ENCODE results near the gene CELSR1.
"Not testable (repeated sequence)": the region's sequence is repeated elsewhere in the genome, so short reads cannot be mapped to it uniquely, and the experiment has no call there.

The CELSR1 gene

DNA sequence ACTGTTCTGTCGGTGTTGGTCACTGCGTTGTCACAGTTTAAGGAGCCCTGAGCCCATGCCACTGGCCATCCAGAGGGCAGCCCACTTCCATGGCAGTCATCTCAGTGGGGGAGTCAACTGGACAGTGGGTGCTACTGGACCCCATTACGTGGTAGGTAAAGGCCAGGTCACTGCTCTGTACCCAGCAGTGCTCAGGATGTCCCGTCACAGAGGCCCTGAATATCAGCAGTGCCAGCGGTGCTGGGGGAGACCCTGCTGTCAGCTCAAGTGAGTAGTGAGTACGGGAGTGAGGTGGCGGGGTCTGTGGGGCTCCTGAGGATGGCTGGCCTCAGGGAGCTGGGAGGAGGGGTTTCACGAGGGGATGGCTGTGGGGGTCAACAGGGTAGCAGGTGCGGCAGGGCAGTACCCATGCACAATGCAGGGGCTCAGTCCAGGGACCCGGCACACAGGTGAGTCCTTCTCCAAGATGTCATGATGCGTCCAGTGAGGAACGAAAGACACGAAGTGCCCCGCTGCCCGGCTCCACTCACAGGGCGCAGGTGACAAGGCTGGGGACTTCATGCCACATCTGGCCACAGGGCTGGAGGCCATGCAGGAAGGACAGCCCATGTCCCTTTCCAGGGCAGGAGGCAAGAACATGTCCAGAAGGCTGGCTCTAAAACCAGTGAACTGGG, 27.9 kb downstream of the CELSR1 start:
- no peak for DNase-seq

- no peak for DNase-seq
Measured at GRCh38 chr22:46508491-46508999, 28.9 kb downstream of the CELSR1 start.

DNA sequence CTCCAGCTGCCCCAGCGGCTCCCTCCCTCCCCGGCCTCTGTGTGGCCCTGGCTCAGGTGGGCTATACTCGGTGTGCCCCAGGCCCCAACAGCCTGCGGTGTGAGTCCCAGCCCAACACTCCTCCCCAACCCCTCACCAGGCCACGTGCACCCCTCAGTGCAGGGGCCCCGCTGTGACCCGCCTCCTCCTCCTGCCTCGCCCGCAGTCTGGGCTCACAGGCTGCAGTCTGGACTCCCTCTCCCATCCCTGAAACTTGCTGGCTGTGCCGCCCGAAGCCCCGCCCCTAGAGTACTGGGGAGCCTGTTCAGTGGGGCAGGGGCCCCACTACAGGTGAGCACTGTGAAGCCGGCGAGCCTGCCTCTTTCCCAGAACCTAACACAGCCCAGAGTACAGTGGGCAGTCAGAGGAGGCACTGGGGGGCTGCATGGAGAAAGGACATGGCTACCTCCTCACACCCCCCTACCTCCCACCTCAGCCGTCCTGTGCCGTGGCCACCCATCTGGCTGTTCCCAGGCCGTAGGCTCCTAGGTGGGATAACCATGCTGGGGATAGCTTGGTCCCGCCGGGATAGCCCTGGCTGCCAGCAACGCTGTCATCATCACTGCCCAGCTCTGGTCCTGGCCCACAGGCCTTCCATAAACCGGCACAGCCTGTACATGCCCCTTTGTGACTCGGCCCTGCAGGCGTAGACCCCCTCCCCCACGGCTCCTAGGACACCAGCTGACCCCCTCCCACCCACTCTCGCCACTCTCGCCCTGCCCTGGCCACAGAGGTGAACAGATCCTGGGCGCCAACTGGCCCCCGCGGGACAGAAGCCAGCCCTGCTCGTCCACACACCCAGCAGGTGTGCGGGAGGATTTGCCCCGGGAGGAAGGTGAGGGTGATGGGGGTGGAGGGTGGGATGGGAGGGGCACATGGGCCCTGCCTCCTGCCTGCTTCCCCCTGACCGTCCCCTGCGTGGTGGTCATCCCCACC, 29.7 kb downstream of the CELSR1 start:
- DNase-seq = no peak

DNA sequence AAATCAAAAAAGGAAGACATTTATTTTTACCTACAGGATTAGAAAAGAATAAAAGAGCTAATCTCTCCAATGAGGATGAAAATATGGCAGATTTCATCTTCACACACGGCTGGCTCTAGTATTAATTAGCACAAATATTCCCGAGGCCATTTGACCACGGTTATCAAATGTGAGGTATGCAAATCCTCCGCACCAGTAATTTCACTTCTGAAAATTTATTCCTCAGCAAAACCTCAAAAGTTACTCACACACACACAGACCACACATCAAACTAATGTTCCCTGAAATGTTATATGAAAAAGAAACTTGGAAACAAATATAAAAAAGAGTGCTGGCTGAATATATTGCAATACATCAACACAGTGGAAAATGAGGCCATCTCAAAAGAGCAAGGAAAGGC, 32.8 kb downstream of the CELSR1 start:
- no peak for DNase-seq

DNA sequence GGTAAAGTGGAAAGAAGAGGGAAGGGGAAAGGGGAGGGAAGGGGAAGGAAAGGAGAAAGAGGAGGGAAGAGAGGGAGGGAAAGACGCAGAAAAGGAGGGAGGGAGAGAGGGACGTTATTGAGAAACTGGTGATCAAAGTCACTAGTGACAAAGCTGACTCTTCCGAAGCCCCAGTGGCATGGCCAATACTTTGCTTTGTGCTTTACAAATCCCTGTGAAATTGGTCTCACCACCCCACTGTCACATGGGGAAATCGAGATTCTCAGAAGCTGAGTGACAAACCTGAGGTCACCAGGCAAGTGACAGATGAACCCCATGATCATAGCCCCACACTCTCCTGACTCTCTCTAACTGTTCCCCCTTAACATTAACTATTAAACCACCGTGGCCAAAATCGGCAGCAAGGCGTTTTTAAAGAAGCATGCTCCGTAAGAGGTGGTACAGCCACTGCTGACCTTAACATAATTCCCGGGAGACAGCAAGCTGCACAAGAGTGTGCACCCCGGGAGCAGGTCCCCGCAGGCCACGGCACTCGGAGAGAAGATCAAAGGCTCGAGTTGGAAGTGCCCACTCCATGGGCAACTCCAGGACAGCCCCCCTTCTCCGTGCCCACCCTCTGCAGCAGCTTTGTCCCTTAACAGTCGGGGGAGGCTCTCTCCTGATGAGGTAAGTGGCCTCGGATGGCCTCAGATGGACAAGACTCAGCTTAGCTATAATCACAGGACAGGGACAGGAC, 34.8 kb downstream of the CELSR1 start:
- no peak for DNase-seq

DNA sequence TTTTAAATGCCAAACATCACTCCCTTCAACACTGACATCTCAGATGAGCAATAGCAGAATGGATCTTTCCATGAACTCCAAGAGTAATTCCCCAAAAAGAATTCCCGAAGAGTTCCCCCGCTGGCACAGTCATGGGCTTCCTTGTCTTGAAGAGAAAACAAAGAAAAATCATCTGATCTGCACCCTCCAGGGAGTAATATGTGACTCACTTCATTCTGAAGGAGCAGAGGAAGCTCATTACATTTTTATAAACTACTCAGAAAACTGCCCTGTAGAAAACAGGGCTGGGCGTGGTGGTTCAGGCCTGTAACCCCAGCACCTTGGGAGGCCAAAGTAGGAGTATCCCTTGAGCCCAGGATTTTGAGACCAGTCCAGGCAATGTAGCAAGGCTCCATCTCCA, 35.7 kb downstream of the CELSR1 start:
- no peak for DNase-seq

DNA sequence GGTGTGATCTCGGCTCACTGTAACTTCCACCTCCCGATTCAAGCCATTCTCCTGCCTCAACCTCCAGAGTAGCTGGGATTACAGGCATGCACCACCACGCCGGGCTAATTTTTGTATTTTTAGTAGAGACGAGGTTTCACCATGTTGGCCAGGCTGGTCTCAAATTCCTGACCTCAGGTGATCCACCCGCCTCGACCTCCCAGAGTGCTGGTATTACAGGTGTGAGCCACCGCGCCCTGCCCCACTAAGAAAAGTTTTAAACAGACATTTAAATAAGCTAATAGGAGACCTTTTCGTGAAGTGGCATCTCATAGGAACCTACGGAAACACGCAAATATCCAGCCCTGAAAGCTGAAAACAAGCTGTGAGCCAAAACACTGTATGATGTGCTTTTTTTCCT, 36.2 kb downstream of the CELSR1 start:
- not testable (repeated sequence) for DNase-seq

DNA sequence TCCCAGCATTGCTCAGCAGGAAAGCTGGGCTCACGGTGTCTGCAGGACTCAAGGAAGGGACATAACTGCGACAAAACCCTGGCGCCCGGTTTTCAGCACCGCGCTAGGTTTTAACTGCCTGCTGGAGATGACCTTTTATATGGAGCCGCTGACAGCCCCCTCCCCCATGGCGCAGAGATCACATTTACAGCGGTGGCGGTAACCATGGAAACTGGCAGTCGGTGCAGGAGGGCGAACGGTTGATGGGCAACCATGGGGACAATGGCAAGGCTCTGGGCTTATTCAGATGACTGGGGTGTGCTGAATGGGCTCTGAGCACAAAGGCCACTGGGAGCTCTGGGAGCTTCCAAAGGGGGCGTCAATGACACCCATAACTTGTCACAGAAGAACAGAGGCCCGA, 37.2 kb downstream of the CELSR1 start:
- no peak for DNase-seq

DNA sequence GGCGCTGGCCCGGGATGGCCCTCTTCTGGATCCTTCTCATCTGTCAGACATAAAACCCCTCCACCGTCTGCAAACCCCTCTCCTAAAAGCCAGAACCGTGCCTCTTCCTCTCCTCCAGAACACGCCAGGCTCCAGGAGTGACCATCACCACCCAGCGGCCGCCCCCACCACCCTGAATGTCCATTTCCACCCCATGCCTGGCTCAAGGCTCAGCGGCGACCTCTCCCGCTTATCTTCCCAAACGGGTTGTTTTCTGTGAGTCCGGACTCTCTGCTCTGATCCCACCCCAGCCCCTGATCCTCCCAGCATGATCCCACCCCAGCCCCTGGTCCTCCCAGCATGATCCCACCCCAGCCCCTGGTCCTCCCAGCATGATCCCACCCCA, 37.6 kb downstream of the CELSR1 start:
- DNase-seq = no peak

DNA sequence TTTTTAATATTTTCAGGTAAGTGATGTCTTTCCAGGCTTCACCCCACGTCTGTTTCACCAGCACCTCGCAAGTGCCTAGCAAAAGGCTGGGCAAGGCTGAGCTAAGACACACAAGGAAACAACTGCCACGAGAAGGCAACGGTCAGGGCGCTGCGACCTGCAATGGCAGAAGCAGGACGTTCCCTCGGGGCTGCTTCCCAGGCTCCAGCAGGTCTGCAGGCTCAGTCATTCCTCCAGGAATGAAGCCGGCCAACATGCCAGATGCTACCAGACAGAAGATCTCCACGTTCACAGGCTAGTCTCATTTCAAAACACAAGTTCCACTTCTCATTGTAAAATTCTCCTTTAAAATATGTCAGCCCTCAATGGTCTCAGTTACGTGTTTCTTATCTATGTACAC, 45.5 kb downstream of the CELSR1 start:
- DNase-seq = no peak

GRCh38 chr22:46490538-46490937, 46.9 kb downstream of the CELSR1 start:
- DNase-seq = no peak

DNA sequence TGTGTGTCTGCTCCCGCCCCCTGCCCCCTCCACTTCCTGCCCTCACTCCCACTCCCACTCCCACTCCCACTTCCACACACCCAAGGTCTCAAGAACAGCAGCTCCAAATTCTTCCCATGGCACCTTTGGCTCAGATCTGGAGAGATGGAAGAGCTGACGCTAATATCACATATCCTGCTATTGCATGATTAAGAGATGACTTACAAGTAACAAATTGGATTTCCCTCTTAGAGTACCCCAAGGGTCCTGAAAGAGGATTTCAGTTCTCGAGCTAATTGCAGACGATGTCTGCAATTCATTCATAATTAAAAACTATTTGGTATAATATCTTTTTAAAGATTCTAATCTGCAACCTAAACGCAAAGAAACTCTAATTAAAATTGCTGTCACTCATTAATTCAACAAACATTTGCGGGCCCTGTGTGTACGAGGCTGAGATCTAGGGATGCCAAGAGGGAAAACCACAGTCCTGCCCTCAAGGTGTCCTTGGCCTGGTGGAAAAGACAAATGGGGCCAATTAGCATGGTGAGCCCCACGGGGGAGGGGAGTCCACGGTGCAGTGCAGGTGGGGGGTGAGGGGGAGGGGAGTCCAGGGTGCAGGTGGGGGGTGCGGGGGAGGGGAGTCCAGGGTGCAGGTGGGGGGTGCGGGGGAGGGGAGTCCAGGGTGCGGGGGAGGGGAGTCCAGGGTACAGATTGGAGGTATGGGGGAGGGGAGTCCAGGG, 50.3 kb downstream of the CELSR1 start:
- no peak for DNase-seq

DNA sequence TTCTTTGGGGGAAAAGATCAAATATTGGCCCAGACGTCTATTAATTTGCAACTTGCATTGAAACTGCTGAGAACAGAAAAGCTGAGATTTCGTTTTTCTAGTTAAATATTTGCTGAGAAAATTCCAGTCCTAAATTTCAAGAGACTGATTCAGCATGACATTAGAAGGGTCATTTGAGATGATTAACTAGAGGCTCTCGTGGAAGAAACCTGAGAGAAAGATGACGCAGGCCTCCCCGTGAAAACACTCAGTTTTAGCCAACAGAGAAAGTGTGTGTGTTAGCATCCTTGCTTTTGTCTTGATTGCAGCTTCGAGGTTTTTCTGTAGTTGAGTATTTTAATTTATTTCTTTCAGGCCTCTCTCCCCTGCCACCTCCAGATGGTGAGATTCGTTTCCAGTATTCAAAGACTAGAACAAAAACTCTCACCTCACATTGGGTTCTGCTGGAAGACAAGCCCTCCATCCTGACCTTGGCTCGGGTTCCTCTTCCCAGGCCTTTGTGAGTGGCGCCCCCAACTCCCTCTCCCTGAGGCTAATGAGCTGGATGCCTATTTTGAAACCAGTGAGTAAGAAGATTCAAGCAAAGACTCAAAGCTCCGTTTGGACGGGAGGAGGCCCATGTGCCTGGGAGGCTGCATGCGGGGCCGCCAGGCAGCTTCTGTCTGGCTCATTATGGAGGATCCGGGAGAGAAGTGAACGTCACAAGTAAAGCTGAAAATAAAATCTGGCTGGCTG, 52.4 kb downstream of the CELSR1 start:
- no peak for DNase-seq

DNA sequence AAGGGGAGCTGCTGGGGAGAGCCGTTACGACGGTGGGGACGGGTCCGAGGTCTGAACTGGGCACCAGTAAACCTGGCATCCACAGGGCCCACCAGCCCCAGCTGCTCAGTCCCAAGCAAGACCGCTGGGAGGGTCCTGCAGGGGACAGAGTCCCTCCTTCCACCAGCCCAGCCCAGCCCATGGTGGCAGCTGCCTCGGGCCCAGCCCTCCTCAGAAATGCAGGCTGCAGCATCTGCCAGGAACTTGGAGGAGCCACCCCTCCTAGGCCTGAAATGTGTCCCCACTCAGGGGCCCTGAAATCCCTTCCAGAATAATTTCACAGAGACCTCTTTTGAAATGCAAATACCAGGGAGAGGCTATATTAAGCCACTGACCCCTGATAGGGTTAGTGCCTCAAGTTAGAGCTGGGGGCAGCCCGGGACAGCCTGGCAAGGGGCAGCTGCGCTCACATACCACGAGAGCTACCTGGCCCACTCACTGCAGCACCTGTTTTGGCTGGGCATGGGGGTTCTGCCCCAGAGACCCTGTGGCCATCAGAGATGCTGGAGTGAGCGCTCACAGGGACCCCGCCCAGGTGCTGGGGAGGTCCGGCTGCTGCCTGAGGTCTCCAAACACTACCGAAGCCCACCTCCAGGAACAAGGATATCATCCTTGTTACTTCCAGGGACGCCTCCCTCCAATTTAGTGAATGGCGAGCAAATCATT, 53.1 kb downstream of the CELSR1 start:
- no peak for DNase-seq

GRCh38 chr22:46483353-46483752, 54.1 kb downstream of the CELSR1 start:
- peak; percentile 15 for DNase-seq

DNA sequence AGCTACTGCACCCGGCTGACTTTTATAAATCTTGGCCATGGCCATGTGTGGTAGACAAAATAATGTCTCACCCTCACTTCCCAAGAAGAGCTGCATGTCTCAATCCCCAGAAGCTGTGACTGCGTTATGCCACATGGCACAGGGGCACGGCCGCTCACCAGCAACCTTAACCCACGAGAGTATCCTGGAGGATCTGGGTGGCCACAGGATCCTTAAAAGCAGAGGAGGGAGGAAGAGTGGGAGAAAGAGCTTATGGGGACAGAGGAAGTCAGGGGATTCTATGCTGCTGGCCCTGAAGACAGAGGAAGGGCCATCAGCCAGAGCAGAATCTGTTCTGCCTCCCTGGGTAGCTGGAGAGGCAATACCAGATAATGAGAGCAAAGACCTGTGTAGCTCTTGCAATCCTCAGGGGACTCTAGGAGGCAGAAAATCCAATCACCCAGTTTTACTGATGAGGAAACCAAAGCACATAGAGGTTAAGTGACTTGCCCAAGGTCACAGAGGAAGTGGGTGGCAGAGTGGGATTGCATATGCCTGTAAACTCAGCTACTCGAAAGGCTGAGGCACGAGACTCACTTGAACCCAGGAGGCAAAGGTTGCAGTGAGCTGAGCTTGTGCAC, 55.3 kb downstream of the CELSR1 start:
- DNase-seq = no peak

GRCh38 chr22:46481386-46481785, 56.0 kb downstream of the CELSR1 start:
- DNase-seq = no peak

- no peak for DNase-seq
Measured at GRCh38 chr22:46480396-46480795, 57.0 kb downstream of the CELSR1 start.

DNA sequence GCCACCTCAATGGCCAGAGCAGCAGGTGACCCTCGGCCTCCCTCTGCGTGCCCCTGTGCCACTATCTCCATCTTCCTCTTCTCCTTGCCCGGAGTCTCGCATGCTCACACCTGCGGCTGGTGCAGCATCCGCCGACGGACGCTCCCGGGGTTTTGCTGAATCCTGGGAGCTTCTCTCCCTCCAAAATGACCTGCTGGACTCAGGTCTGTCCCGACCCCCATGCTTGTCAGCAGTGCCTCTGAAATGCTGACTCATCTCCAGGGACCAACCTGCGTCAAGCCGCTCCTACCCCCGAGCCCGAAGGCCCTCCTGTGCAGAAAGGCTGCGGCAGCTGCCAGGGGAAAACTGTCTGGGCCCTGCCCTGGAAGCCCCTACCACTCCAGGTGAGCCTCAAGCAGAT, 58.4 kb downstream of the CELSR1 start:
- no peak for DNase-seq

DNA sequence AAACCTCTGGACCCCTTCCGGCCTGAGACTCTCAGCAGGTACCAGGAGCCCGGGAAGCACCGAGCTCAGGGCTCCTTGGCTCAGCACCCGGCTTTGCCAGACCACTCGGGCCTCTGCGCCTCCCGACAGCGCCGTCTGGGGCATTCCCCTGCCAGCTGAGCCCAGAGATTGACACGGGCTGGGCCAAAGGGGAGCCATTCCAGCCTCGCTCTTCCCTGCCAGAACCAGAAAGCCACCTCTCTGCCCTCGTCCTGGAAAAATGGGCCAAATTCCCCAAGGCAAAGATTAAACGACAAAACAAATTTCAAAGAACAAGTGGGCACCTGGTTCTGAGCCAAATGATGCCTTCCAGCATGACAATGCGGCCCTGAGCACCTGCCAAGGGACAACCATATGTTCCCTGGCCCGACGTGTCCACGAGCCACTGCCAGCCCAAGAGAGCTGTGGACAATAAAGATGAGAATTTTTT, 59.3 kb downstream of the CELSR1 start:
- DNase-seq = no peak

DNA sequence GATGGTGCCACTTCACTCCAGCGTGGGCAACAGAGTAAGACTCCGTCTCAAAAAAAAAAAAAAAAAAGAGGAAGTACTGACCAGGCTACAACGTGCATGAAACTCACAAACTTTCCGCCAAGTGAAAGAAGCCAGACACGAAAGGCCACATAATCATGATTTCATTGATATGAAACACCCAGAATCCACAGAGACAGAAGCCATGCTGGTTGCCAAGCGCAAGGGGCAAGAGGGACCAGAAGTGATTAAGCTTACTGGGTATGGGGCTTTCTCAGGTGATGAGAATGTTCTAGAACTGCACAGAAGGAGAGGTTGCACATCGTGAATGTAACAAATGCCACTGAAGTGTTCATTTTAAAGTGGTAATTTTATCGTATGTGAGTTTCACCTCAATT, 60.9 kb downstream of the CELSR1 start:
- DNase-seq = peak; percentile 22

Measured in stimulated activated CD4-positive, alpha-beta T cell treated with anti-CD3 and anti-CD28 coated beads, Interleukin-15, amount 100 ng/mL, for 24 hours (primary cell).